ENCODE measurements around the gene HS2ST1.

GRCh38 chr1:87064986-87065385 lies 150.6 kb downstream of the HS2ST1 start:
- TF ChIP-seq CTCF (conservative IDR thresholded peaks at IDR 0.05): no peak
- no peak for TF ChIP-seq EZH2 (IDR thresholded peaks at IDR 0.05; ENCODE audit: low read depth)

All from PC-9 (cell line).